A673 (cell line): Measurements from ENCODE around the gene ATXN2. TPM values are rescaled to one million over a fixed set of nuclear protein-coding genes. Genes with fewer than 3 reads are reported as not detected.

Experiments used
- BruUV-seq: library from RNA; stranded (reverse); fragments of 400-500 nt; replicated peaks from 2 replicates; lab custom pipeline; 2021; lab: Mats Ljungman, UMichigan
- CTCF ChIA-PET: fragments of 300-600 bp; sonication (Branson Sonifier 250); formaldehyde crosslinking; loops from one replicate; lab custom pipeline; 2022; ENCODE audit warnings: antibody characterized with exemption; lab: Charles Lee
- POLR2A ChIA-PET: fragments of 300-600 bp; sonication (Branson Sonifier 250); formaldehyde crosslinking; loops from one replicate; lab custom pipeline; 2022; ENCODE audit warnings: antibody characterized with exemption; ENCODE audit not compliant: low non-redundant PET; lab: Charles Lee
- DNase-seq: peaks from one replicate; pipeline ENCODE4 v3.0.0-alpha.2; 2015; ENCODE audit warnings: low spot score
- H3K27ac ChIP-seq: fragments of 200-600 bp; sonication (generic); 2 replicates; pipeline ENCODE4 v1.5.1; 2016; ENCODE audit warnings: mixed run types, low read depth, mild to moderate bottlenecking, mixed read lengths, antibody characterized with exemption, low read length; ENCODE audit not compliant: poor library complexity, severe bottlenecking
- H3K27me3 ChIP-seq: fragments of 200-600 bp; sonication (generic); replicated peaks from 2 replicates; pipeline ENCODE4 v1.6.1; 2017; ENCODE audit warnings: mixed run types, low read depth, mild to moderate bottlenecking, mixed read lengths, antibody characterized with exemption, low read length; ENCODE audit not compliant: insufficient read depth, poor library complexity
- H3K36me3 ChIP-seq: fragments of 200-600 bp; sonication (generic); 2 replicates; pipeline ENCODE4 v1.6.1; 2016; ENCODE audit warnings: mixed run types, mild to moderate bottlenecking, mixed read lengths, antibody characterized with exemption, low read length; ENCODE audit not compliant: insufficient read depth, poor library complexity, severe bottlenecking
- H3K4me1 ChIP-seq: fragments of 200-600 bp; sonication (generic); 2 replicates; pipeline ENCODE4 v1.6.1; 2017; ENCODE audit warnings: mixed run types, mild to moderate bottlenecking, mixed read lengths, antibody characterized with exemption, low read length; ENCODE audit not compliant: insufficient read depth, poor library complexity, severe bottlenecking
- H3K4me3 ChIP-seq: fragments of 200-600 bp; sonication (generic); 2 replicates; pipeline ENCODE4 v1.5.1; 2016; ENCODE audit warnings: low read depth, mixed run types, mild to moderate bottlenecking, mixed read lengths, low read length; ENCODE audit not compliant: poor library complexity, severe bottlenecking
- H3K9me3 ChIP-seq: fragments of 200-600 bp; sonication (generic); 2 replicates; pipeline ENCODE4 v1.6.1; 2016; ENCODE audit warnings: mixed run types, low read depth, mild to moderate bottlenecking, mixed read lengths, antibody characterized with exemption, low read length; ENCODE audit not compliant: poor library complexity, severe bottlenecking
- EZH2 ChIP-seq: fragments of 200-600 bp; sonication (generic); IDR thresholded peaks from 2 replicates; pipeline ENCODE4 v1.6.1; 2017; ENCODE audit warnings: borderline replicate concordance, low read depth, mild to moderate bottlenecking, mixed read lengths, antibody characterized with exemption, low read length; ENCODE audit not compliant: poor library complexity, severe bottlenecking
- intact Hi-C: fragments of 100-400 bp; cut with micrococcal nuclease; formaldehyde crosslinking; loops from one replicate; pipeline ENCODE4 v1.10.0; 2022; ENCODE audit not compliant: unreplicated experiment
- total RNA-seq: library from RNA; stranded (reverse); gene quantifications from 2 replicates; pipeline ENCODE4 v1.2.3, GENCODE V29; 2021
- TF ChIP-seq, protein P1 (sequence below): fragments of 300-800, 200-600 bp; sonication (generic); conservative IDR thresholded peaks from 2 replicates; pipeline ENCODE4 v1.5.1; 2017; ENCODE audit warnings: low read depth, mild to moderate bottlenecking, antibody characterized with exemption, low read length, moderate library complexity, mixed read lengths

ATXN2 gene
- total RNA-seq, 1 experiment from 2014 or later: 94.4 TPM

DNA sequence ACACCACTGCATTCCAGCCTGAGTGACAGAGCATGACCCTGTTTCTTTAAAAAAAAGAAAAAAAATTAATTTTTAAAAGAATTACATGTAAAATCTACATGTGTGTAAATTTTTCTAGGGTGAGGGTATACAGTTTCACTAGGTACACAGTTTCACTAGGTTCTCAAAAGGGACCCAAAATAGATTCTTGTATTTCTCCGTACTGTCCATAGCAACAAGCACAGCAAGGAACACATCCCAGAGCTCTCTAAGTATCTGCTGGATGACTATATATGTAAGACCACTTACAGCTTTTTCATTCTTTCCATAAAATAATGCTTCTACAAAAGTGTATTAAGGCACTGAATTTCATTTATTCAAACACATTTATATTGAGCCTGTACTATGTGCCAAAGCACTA is 55.1 kb downstream of the ATXN2 start:
- Histone ChIP-seq H3K27ac (no peak overlapping the region), H3K9me3 (no peaks in the 10 kb centered on the region), H3K4me1 (peaks cover 13% of the 10 kb centered on the region), H3K36me3 (peaks cover 22% of the 10 kb centered on the region), H3K27me3 (no peaks in the 10 kb centered on the region), H3K4me3 (no peak overlapping the region)
- no TSS peak for BruUV-seq
- POLR2A ChIA-PET: interaction anchor here (0.6 kb wide), 1 partner anchor 84 kb away, joined by 8 read pairs; no protein-coding TSS in a partner anchor
- intact Hi-C loops: no loop called here
- DNase-seq: no peak
- TF ChIP-seq EZH2: no peak
- TF ChIP-seq, protein P1, sequence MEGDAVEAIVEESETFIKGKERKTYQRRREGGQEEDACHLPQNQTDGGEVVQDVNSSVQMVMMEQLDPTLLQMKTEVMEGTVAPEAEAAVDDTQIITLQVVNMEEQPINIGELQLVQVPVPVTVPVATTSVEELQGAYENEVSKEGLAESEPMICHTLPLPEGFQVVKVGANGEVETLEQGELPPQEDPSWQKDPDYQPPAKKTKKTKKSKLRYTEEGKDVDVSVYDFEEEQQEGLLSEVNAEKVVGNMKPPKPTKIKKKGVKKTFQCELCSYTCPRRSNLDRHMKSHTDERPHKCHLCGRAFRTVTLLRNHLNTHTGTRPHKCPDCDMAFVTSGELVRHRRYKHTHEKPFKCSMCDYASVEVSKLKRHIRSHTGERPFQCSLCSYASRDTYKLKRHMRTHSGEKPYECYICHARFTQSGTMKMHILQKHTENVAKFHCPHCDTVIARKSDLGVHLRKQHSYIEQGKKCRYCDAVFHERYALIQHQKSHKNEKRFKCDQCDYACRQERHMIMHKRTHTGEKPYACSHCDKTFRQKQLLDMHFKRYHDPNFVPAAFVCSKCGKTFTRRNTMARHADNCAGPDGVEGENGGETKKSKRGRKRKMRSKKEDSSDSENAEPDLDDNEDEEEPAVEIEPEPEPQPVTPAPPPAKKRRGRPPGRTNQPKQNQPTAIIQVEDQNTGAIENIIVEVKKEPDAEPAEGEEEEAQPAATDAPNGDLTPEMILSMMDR: no peak
- CTCF ChIA-PET: no interaction called here

DNA sequence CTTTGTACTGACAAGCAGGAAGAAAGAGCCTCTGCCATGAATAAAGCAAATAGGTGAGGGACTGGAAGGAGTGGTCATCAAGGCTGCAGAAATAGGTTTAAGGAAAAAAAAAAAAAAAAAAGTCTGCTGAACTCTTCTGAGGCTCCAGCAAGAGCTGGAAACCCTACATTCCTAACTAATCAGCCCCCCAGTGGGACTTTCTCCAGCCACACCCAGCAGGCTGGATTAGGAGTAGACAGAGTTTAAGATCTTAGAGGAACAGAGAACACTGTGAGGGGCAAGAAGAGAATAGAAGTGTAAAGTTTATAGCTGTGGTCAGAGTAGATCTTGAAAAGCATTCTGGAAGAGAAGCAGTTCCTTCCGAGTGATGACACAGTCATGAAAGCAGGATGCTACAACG is 66.4 kb downstream of the ATXN2 start:
- H3K9me3 ChIP-seq: no peaks in the 10 kb centered on the region
- POLR2A ChIA-PET: no interaction called here
- no peak overlapping the region for H3K27ac ChIP-seq
- H3K27me3 ChIP-seq: no peaks in the 10 kb centered on the region
- intact Hi-C loops: no loop called here
- peaks cover 13% of the 10 kb centered on the region for H3K36me3 ChIP-seq
- CTCF ChIA-PET: interaction anchor here (0.6 kb wide), 2 partner anchors 42 to 140 kb away, joined by 3 to 7 read pairs; no protein-coding TSS in a partner anchor
- peak; percentile 35 for DNase-seq
- BruUV-seq: no TSS peak
- peaks cover 4% of the 10 kb centered on the region for H3K4me1 ChIP-seq
- TF ChIP-seq EZH2: no peak
- TF ChIP-seq, protein P1: no peak
- H3K4me3 ChIP-seq: no peak overlapping the region

DNA sequence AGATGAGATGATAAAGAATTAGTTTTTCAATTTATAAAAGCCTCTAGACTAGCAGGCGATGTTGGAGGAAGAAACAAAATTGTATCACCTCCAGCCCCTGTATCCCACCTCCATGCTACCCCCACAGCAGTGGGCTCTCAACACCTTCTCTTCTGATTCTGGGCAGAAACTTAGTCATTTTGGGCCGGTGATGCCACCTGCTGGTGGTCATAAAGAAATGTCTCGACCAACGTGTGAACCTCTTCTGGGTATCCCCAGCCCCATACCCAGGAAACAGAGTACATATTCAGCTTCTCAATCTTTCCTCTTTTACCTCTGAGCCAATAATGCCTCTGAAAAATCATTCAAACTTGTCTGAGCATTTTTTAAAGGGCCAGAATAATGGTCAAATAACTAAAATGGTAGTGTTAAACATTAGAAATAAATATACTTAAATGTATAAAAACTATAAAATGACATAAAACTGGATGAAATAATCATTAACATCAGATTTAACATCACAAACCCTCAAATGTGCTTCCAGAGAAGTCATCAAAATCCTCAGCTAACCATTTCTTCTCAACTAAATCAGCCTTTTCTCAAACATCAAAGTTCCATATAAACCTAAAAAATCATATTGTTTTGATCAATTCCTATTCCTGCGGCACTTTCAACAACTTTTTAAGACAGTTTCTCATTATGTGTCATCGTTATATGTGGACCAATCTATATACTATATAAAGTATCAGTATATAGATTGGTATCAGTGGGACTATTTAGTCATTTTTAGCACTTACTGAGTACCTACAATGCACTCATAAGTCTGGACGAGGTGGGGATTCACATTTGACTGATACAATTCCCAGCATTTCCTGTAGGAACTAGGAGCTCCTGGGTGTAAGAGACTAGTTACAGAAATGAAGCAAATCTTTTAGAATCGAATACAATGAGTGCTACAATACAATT is 69.4 kb downstream of the ATXN2 start:
- CTCF ChIA-PET: interaction anchor here (1.1 kb wide), 1 partner anchor 132 kb away, joined by 3 read pairs; no protein-coding TSS in a partner anchor
- Histone ChIP-seq H3K4me3 (no peak overlapping the region), H3K4me1 (peaks cover 4% of the 10 kb centered on the region), H3K9me3 (no peaks in the 10 kb centered on the region), H3K27ac (no peak overlapping the region), H3K27me3 (no peaks in the 10 kb centered on the region), H3K36me3 (peaks cover 17% of the 10 kb centered on the region)
- POLR2A ChIA-PET: no interaction called here
- intact Hi-C loops: loop anchor here (1.0 to 2.0 kb wide), 2 partner anchors 133 to 198 kb away; no protein-coding TSS in a partner anchor
- DNase-seq: peak; percentile 79
- no TSS peak for BruUV-seq
- TF ChIP-seq EZH2: no peak
- TF ChIP-seq, protein P1: peak; percentile 81
